ENCODE measurements around the gene LRRC45. TPM values are rescaled to one million over a fixed set of nuclear protein-coding genes. Genes with fewer than 3 reads are reported as not detected.

Gene LRRC45
- polyA plus RNA-seq, 2 donors: 10.6 to 17.2 TPM

DNA sequence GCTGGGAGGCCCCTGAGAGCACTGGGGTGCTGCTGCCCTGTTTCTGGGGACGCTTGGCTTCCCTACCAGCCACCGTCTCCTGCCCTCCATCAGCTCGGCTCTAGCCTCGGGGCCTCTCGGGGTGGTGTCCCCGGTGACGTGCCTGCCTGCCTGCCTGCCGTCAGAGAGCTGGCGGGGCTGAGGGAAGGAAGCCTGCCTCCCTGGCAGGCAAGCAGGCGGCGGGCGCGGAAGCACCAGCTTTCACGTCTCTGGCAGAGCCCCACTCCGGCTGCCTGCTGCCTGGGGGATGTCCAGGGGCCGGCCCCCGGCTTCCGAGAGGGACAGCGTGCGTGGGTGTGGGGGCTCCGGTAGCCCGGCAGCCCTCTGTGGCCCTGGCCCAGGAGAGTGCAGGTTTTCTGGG lies 9.8 kb upstream of the LRRC45 start:
- no peak overlapping the region for H3K4me3 ChIP-seq (ENCODE audit: low read depth in 1 of 2, low read length in 2 of 2)
- H3K4me1 ChIP-seq (ENCODE audit: control insufficient read depth in 2 of 2, insufficient read depth in 2 of 2, low read length in 1 of 2): peaks cover 4 to 18% of the 10 kb centered on the region in 2 donors
- no peaks in the 10 kb centered on the region for H3K27me3 ChIP-seq (ENCODE audit: control insufficient read depth in 1 of 2, insufficient read depth in 2 of 2, low read length in 2 of 2)
- H3K9me3 ChIP-seq (ENCODE audit: control insufficient read depth in 2 of 2, insufficient read depth in 1 of 2, low read depth in 1 of 2, low read length in 1 of 2): no peaks in the 10 kb centered on the region
- peaks cover 0 to 7% of the 10 kb centered on the region in 2 donors for H3K36me3 ChIP-seq (ENCODE audit: control insufficient read depth in 2 of 2, insufficient read depth in 2 of 2, low read length in 1 of 2)
- H3K27ac ChIP-seq (ENCODE audit: low read depth in 2 of 2, low read length in 1 of 2): no peak overlapping the region
- 41 to 53% methylated on average over 22 of the region's 22 CpGs for WGBS, 2 donors

DNA sequence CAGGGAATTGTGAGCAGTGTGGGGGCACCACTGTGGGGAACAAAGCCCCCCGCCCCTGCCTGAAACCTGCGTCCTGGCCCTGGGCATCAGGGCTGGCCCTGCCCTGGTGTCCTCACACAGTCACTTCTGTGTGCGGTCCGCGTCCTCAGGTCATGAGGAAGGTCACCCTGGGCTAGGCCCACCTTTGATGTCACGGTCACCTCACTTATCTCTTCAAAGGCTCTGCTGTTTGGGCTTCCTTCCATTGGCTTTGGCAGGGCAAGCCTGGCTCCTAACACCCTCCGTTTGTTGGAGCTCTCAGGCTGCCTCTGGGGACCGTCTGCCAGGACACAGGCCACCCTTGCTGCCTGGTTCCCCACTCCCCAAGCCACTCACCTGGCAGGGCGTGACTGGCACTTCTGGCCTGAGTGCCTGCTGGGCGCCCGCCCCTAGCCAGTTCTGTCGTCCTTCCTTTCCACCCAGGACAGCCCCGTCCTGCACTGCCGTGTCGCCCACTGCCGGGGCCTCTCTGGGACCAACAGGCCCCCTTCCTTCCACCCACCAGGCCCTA lies 9.3 kb upstream of the LRRC45 start:
- H3K27me3 ChIP-seq (ENCODE audit: control insufficient read depth in 1 of 2, insufficient read depth in 2 of 2, low read length in 2 of 2): no peaks in the 10 kb centered on the region
- 80 to 85% methylated on average over 14 to 16 of the region's 16 CpGs for WGBS, 2 donors
- no peaks in the 10 kb centered on the region for H3K9me3 ChIP-seq (ENCODE audit: control insufficient read depth in 2 of 2, insufficient read depth in 1 of 2, low read depth in 1 of 2, low read length in 1 of 2)
- H3K27ac ChIP-seq (ENCODE audit: low read depth in 2 of 2, low read length in 1 of 2): no peak overlapping the region
- peaks cover 0 to 5% of the 10 kb centered on the region in 2 donors for H3K36me3 ChIP-seq (ENCODE audit: control insufficient read depth in 2 of 2, insufficient read depth in 2 of 2, low read length in 1 of 2)
- H3K4me3 ChIP-seq (ENCODE audit: low read depth in 1 of 2, low read length in 2 of 2): no peak overlapping the region
- peaks cover 4 to 18% of the 10 kb centered on the region in 2 donors for H3K4me1 ChIP-seq (ENCODE audit: control insufficient read depth in 2 of 2, insufficient read depth in 2 of 2, low read length in 1 of 2)

DNA sequence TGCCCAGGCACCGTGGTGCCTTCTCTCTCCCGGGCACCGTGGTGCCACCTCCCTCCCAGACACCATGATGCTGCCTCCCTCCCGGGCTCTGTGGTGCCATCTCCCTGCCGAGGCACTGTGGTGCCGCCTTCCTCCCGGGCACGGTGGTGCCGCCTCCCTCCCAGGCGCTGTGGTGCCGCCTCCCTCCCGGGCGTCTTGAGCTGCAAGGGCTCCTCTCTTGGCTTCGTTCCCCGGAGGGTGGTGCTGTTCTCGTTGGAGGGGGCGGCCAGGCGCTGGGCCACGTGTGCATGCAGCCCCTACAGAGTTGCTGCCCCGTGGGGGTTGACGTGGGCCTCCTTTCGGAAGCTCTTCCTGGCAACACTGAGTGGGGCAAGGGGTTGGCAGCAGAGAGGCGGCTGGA lies 8.7 kb upstream of the LRRC45 start:
- Histone ChIP-seq H3K4me3 (ENCODE audit: low read depth in 1 of 2, low read length in 2 of 2) (no peak overlapping the region), H3K9me3 (ENCODE audit: control insufficient read depth in 2 of 2, insufficient read depth in 1 of 2, low read depth in 1 of 2, low read length in 1 of 2) (no peaks in the 10 kb centered on the region), H3K4me1 (ENCODE audit: control insufficient read depth in 2 of 2, insufficient read depth in 2 of 2, low read length in 1 of 2) (peaks cover 4 to 18% of the 10 kb centered on the region in 2 donors), H3K27ac (ENCODE audit: low read depth in 2 of 2, low read length in 1 of 2) (no peak overlapping the region), H3K27me3 (ENCODE audit: control insufficient read depth in 1 of 2, insufficient read depth in 2 of 2, low read length in 2 of 2) (no peaks in the 10 kb centered on the region), H3K36me3 (ENCODE audit: control insufficient read depth in 2 of 2, insufficient read depth in 2 of 2, low read length in 1 of 2) (peaks cover 0 to 5% of the 10 kb centered on the region in 2 donors)
- 44 to 60% methylated on average over 22 to 23 of the region's 23 CpGs for WGBS, 2 donors

DNA sequence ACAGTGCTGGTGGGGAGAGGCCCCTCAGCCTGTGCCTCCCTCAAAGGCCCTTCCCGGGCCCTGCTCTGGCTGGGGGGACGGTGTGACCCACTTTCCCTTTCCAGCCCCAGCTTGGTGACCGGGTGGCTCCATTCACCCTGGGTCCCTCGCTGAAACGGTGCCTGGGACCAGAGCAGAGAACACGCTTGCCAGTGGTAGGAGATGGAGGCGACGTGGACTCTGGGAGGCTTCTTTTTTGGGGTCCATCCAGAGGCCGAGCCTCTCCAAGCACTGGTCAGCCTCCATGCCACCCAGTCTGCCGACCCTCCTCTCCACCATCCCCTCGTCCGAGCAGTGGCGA lies 8.2 kb upstream of the LRRC45 start:
- Histone ChIP-seq H3K4me3 (ENCODE audit: low read depth in 1 of 2, low read length in 2 of 2) (no peak overlapping the region), H3K9me3 (ENCODE audit: control insufficient read depth in 2 of 2, insufficient read depth in 1 of 2, low read depth in 1 of 2, low read length in 1 of 2) (no peaks in the 10 kb centered on the region), H3K4me1 (ENCODE audit: control insufficient read depth in 2 of 2, insufficient read depth in 2 of 2, low read length in 1 of 2) (peaks cover 4 to 18% of the 10 kb centered on the region in 2 donors), H3K27ac (ENCODE audit: low read depth in 2 of 2, low read length in 1 of 2) (no peak overlapping the region), H3K36me3 (ENCODE audit: control insufficient read depth in 2 of 2, insufficient read depth in 2 of 2, low read length in 1 of 2) (peaks cover 0 to 5% of the 10 kb centered on the region in 2 donors), H3K27me3 (ENCODE audit: control insufficient read depth in 1 of 2, insufficient read depth in 2 of 2, low read length in 2 of 2) (no peaks in the 10 kb centered on the region)
- WGBS, 2 donors: 70 to 79% methylated on average over 12 to 13 of the region's 13 CpGs

DNA sequence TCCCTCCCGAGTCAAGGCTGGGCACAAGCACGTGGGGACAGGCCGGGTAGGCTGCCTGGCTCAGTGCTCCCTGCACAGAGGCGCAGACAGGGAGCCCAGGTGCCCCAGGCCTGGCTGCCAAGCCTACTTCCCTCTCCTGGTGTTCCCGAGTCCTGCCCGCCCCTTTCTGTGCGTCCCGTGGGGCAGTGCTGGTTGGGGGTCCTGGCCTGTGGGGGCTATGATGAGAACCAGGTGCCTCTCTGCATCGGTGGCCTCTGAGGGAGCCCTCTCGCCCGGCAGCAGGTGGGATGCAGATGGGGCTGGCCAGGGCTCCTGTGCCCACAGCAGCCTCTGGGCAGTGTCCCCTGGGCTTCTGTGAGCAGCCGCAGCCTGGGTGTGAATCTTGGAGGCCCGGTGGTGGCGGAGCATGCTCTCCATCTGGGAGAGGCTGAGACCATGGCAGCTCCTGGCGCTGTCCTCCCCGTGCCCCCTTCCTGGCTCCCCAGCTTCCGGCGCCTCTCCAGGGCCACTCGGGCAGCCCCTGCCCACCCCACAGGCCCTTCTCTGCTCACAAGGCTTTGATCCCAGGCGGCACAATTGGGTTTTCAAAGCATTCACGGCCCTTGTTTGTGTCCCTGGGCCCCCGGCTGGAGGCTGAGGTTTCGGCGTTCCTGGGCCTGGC lies 7.7 kb upstream of the LRRC45 start:
- Histone ChIP-seq H3K36me3 (ENCODE audit: control insufficient read depth in 2 of 2, insufficient read depth in 2 of 2, low read length in 1 of 2) (peaks cover 0 to 5% of the 10 kb centered on the region in 2 donors), H3K4me1 (ENCODE audit: control insufficient read depth in 2 of 2, insufficient read depth in 2 of 2, low read length in 1 of 2) (peaks cover 4 to 18% of the 10 kb centered on the region in 2 donors), H3K4me3 (ENCODE audit: low read depth in 1 of 2, low read length in 2 of 2) (no peak overlapping the region), H3K27ac (ENCODE audit: low read depth in 2 of 2, low read length in 1 of 2) (no peak overlapping the region), H3K27me3 (ENCODE audit: control insufficient read depth in 1 of 2, insufficient read depth in 2 of 2, low read length in 2 of 2) (no peaks in the 10 kb centered on the region), H3K9me3 (ENCODE audit: control insufficient read depth in 2 of 2, insufficient read depth in 1 of 2, low read depth in 1 of 2, low read length in 1 of 2) (no peaks in the 10 kb centered on the region)
- 78 to 84% methylated on average over 24 of the region's 24 CpGs for WGBS, 2 donors

- peaks cover 4 to 24% of the 10 kb centered on the region in 2 donors for H3K4me1 ChIP-seq (ENCODE audit: control insufficient read depth in 2 of 2, insufficient read depth in 2 of 2, low read length in 1 of 2)
Observed at GRCh38 chr17:82016061-82016874, 6.8 kb upstream of the LRRC45 start.

GRCh38 chr17:82016875-82017459 lies 6.1 kb upstream of the LRRC45 start:
- no peak overlapping the region for H3K27ac ChIP-seq (ENCODE audit: low read depth in 2 of 2, low read length in 1 of 2)
- H3K27me3 ChIP-seq (ENCODE audit: control insufficient read depth in 1 of 2, insufficient read depth in 2 of 2, low read length in 2 of 2): no peaks in the 10 kb centered on the region
- H3K9me3 ChIP-seq (ENCODE audit: control insufficient read depth in 2 of 2, insufficient read depth in 1 of 2, low read depth in 1 of 2, low read length in 1 of 2): no peaks in the 10 kb centered on the region
- 86 to 87% methylated on average over 22 to 24 of the region's 24 CpGs for WGBS, 2 donors
- H3K36me3 ChIP-seq (ENCODE audit: control insufficient read depth in 2 of 2, insufficient read depth in 2 of 2, low read length in 1 of 2): peaks cover 0 to 2% of the 10 kb centered on the region in 2 donors
- peaks cover 5 to 31% of the 10 kb centered on the region in 2 donors for H3K4me1 ChIP-seq (ENCODE audit: control insufficient read depth in 2 of 2, insufficient read depth in 2 of 2, low read length in 1 of 2)
- no peak overlapping the region for H3K4me3 ChIP-seq (ENCODE audit: low read depth in 1 of 2, low read length in 2 of 2)

More at GRCh38 chr17:82016061-82016874, 6.8 kb upstream of the LRRC45 start:
- peaks cover 0 to 5% of the 10 kb centered on the region in 2 donors for H3K36me3 ChIP-seq (ENCODE audit: control insufficient read depth in 2 of 2, insufficient read depth in 2 of 2, low read length in 1 of 2)
- H3K27me3 ChIP-seq (ENCODE audit: control insufficient read depth in 1 of 2, insufficient read depth in 2 of 2, low read length in 2 of 2): no peaks in the 10 kb centered on the region
- H3K9me3 ChIP-seq (ENCODE audit: control insufficient read depth in 2 of 2, insufficient read depth in 1 of 2, low read depth in 1 of 2, low read length in 1 of 2): no peaks in the 10 kb centered on the region
- no peak overlapping the region for H3K27ac ChIP-seq (ENCODE audit: low read depth in 2 of 2, low read length in 1 of 2)
- 88 to 89% methylated on average over 24 to 28 of the region's 28 CpGs for WGBS, 2 donors
- H3K4me3 ChIP-seq (ENCODE audit: low read depth in 1 of 2, low read length in 2 of 2): no peak overlapping the region

GRCh38 chr17:82017612-82018151 lies 5.4 kb upstream of the LRRC45 start:
- Histone ChIP-seq H3K27me3 (ENCODE audit: control insufficient read depth in 1 of 2, insufficient read depth in 2 of 2, low read length in 2 of 2) (no peaks in the 10 kb centered on the region), H3K36me3 (ENCODE audit: control insufficient read depth in 2 of 2, insufficient read depth in 2 of 2, low read length in 1 of 2) (no peaks in the 10 kb centered on the region), H3K9me3 (ENCODE audit: control insufficient read depth in 2 of 2, insufficient read depth in 1 of 2, low read depth in 1 of 2, low read length in 1 of 2) (no peaks in the 10 kb centered on the region), H3K27ac (ENCODE audit: low read depth in 2 of 2, low read length in 1 of 2) (no peak overlapping the region), H3K4me3 (ENCODE audit: low read depth in 1 of 2, low read length in 2 of 2) (no peak overlapping the region), H3K4me1 (ENCODE audit: control insufficient read depth in 2 of 2, insufficient read depth in 2 of 2, low read length in 1 of 2) (peaks cover 6 to 32% of the 10 kb centered on the region in 2 donors)
- 75 to 80% methylated on average over 13 of the region's 13 CpGs for WGBS, 2 donors

Measured in esophagus (tissue), 2 donors.